ENCODE results near the gene SPOCK1. TPM values are rescaled to one million over a fixed set of nuclear protein-coding genes. Genes with fewer than 3 reads are reported as not detected.

SPOCK1 gene
- total RNA-seq, 1 experiment from 2014 or later: 4.0 TPM

DNA sequence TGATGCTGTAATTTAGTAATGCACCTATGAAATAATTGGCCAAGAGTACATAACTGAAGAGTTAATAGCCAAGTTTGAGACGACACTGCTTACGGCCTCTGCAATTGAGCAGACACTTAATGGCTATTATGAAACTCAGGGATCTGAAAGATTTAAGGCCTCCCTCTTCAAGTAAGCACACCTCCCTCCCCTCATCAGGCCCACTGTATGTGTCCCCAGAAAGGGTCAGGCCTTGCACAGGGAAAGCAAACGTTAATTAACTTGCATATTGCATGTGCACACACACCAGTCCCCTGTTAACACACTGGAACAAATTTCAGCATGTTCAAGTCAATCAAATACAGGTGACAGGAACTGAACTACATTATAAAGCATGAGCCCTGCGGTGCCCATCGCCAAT is 163.6 kb downstream of the SPOCK1 start:
- Histone ChIP-seq H3K27me3 (replicated peaks; ENCODE audit: insufficient read depth, low read depth, low read length, poor library complexity) (peaks cover 10% of the 10 kb centered on the region), H3K36me3 (ENCODE audit: insufficient read depth, low read length, poor library complexity, severe bottlenecking) (no peaks in the 10 kb centered on the region), H3K4me3 (ENCODE audit: low read depth, low read length, poor library complexity, severe bottlenecking) (no peak overlapping the region), H3K4me1 (ENCODE audit: insufficient read depth, low read length, poor library complexity, severe bottlenecking) (no peaks in the 10 kb centered on the region), H3K9me3 (ENCODE audit: low read depth, low read length, poor library complexity, severe bottlenecking) (no peaks in the 10 kb centered on the region), H3K27ac (ENCODE audit: low read depth, low read length, poor library complexity, severe bottlenecking) (no peak overlapping the region)
- intact Hi-C loops (cut with micrococcal nuclease; ENCODE audit: unreplicated experiment): no loop called here
- no peak for DNase-seq (ENCODE audit: low spot score)
- POLR2A ChIA-PET (ENCODE audit: low non-redundant PET): no interaction called here
- BruUV-seq (replicated peaks): no TSS peak
- TF ChIP-seq, protein P1, sequence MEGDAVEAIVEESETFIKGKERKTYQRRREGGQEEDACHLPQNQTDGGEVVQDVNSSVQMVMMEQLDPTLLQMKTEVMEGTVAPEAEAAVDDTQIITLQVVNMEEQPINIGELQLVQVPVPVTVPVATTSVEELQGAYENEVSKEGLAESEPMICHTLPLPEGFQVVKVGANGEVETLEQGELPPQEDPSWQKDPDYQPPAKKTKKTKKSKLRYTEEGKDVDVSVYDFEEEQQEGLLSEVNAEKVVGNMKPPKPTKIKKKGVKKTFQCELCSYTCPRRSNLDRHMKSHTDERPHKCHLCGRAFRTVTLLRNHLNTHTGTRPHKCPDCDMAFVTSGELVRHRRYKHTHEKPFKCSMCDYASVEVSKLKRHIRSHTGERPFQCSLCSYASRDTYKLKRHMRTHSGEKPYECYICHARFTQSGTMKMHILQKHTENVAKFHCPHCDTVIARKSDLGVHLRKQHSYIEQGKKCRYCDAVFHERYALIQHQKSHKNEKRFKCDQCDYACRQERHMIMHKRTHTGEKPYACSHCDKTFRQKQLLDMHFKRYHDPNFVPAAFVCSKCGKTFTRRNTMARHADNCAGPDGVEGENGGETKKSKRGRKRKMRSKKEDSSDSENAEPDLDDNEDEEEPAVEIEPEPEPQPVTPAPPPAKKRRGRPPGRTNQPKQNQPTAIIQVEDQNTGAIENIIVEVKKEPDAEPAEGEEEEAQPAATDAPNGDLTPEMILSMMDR (conservative IDR thresholded peaks at IDR 0.05; ENCODE audit: low read depth, low read length): no peak
- no peak for TF ChIP-seq EZH2 (IDR thresholded peaks at IDR 0.05; ENCODE audit: borderline replicate concordance, low read depth, low read length, poor library complexity, severe bottlenecking)
- CTCF ChIA-PET: no interaction called here

DNA sequence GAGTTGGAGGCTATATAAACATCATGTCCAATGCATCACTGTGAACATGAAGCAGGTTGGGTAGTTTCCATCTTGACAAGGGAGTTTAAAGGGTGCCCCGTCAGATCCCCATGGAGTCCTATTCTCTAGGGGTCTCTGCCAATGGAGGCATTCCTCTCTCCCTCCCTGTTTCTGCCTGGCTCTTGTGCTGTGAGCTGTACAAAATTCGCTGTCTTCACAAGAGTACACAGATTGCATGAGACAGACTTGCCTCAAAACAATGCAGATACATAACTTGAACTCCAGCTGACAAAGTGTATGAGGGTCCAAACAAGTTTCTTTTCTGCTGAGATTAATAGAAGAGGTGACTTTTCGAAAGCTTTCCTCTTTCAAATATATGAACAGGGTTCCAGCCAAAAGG is 165.2 kb downstream of the SPOCK1 start:
- no peaks in the 10 kb centered on the region for H3K9me3 ChIP-seq (ENCODE audit: low read depth, low read length, poor library complexity, severe bottlenecking)
- DNase-seq (ENCODE audit: low spot score): no peak
- CTCF ChIA-PET: no interaction called here
- no peak for TF ChIP-seq EZH2 (IDR thresholded peaks at IDR 0.05; ENCODE audit: borderline replicate concordance, low read depth, low read length, poor library complexity, severe bottlenecking)
- TF ChIP-seq, protein P1 (conservative IDR thresholded peaks at IDR 0.05; ENCODE audit: low read depth, low read length): no peak
- POLR2A ChIA-PET (ENCODE audit: low non-redundant PET): no interaction called here
- BruUV-seq (replicated peaks): no TSS peak
- no peak overlapping the region for H3K4me3 ChIP-seq (ENCODE audit: low read depth, low read length, poor library complexity, severe bottlenecking)
- no peak overlapping the region for H3K27ac ChIP-seq (ENCODE audit: low read depth, low read length, poor library complexity, severe bottlenecking)
- H3K27me3 ChIP-seq (replicated peaks; ENCODE audit: insufficient read depth, low read depth, low read length, poor library complexity): peaks cover 10% of the 10 kb centered on the region
- no peaks in the 10 kb centered on the region for H3K36me3 ChIP-seq (ENCODE audit: insufficient read depth, low read length, poor library complexity, severe bottlenecking)
- H3K4me1 ChIP-seq (ENCODE audit: insufficient read depth, low read length, poor library complexity, severe bottlenecking): no peaks in the 10 kb centered on the region
- intact Hi-C loops (cut with micrococcal nuclease; ENCODE audit: unreplicated experiment): no loop called here

DNA sequence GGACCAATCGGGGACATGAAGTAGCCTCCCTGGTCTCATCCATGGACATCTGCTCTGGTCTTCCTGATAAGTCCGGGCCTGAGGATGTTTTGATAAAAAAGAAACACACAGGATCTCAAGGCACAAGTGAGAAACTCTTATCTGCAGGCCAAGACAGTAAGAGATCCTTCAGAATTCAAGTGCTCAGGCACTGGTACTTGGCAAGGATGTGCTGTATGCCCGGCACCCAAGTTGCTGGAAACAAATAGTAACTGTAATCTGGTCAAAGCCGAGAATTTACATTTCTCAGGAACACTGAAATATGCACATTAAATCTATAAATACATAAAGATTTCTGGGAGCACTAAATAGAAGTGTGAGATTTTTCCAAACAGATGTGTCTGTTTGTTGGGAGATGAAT is 165.7 kb downstream of the SPOCK1 start:
- POLR2A ChIA-PET (ENCODE audit: low non-redundant PET): no interaction called here
- Histone ChIP-seq H3K27ac (ENCODE audit: low read depth, low read length, poor library complexity, severe bottlenecking) (no peak overlapping the region), H3K27me3 (replicated peaks; ENCODE audit: insufficient read depth, low read depth, low read length, poor library complexity) (peaks cover 10% of the 10 kb centered on the region), H3K9me3 (ENCODE audit: low read depth, low read length, poor library complexity, severe bottlenecking) (no peaks in the 10 kb centered on the region), H3K4me1 (ENCODE audit: insufficient read depth, low read length, poor library complexity, severe bottlenecking) (no peaks in the 10 kb centered on the region), H3K36me3 (ENCODE audit: insufficient read depth, low read length, poor library complexity, severe bottlenecking) (no peaks in the 10 kb centered on the region), H3K4me3 (ENCODE audit: low read depth, low read length, poor library complexity, severe bottlenecking) (no peak overlapping the region)
- no TSS peak for BruUV-seq (replicated peaks)
- TF ChIP-seq EZH2 (IDR thresholded peaks at IDR 0.05; ENCODE audit: borderline replicate concordance, low read depth, low read length, poor library complexity, severe bottlenecking): no peak
- TF ChIP-seq, protein P1 (conservative IDR thresholded peaks at IDR 0.05; ENCODE audit: low read depth, low read length): no peak
- CTCF ChIA-PET: no interaction called here
- DNase-seq (ENCODE audit: low spot score): no peak
- intact Hi-C loops (cut with micrococcal nuclease; ENCODE audit: unreplicated experiment): no loop called here

Data from A673 (cell line).